ENCODE data around the gene CPPED1.

- no peak for TF ChIP-seq POLR2A (IDR thresholded peaks at IDR 0.05; ENCODE audit: borderline replicate concordance, extremely low read depth, insufficient read depth, insufficient read length)
- TF ChIP-seq CTCF (IDR thresholded peaks at IDR 0.05 in 2 of 3, conservative IDR thresholded peaks at IDR 0.05 in 1 of 3; ENCODE audit: borderline replicate concordance in 1 of 3, insufficient read depth in 1 of 3, low read depth in 2 of 3, low read length in 2 of 3), result no peak
- no peak for TF ChIP-seq CEBPB (IDR thresholded peaks at IDR 0.05; ENCODE audit: low read depth)
- TF ChIP-seq SIN3A (IDR thresholded peaks at IDR 0.05; ENCODE audit: low read depth), result no peak
- TF ChIP-seq EZH2phosphoT487 (IDR thresholded peaks at IDR 0.05; ENCODE audit: borderline replicate concordance), result no peak
- TF ChIP-seq SP1 (IDR thresholded peaks at IDR 0.05; ENCODE audit: low read depth), result no peak
- no peak for TF ChIP-seq MAX (IDR thresholded peaks at IDR 0.05)
Measured at GRCh38 chr16:12675852-12676251, 127.8 kb downstream of the CPPED1 start.
